RPMI8226 (cell line): Measurements from ENCODE around the gene ABCC3.
"Not testable (repeated sequence)": the region's sequence is repeated elsewhere in the genome, so short reads cannot be mapped to it uniquely, and the experiment has no call there.

Source experiments
- DNase-seq: peaks from one replicate; pipeline ENCODE4 v3.0.0-alpha.2; 2015

ABCC3 gene

DNA sequence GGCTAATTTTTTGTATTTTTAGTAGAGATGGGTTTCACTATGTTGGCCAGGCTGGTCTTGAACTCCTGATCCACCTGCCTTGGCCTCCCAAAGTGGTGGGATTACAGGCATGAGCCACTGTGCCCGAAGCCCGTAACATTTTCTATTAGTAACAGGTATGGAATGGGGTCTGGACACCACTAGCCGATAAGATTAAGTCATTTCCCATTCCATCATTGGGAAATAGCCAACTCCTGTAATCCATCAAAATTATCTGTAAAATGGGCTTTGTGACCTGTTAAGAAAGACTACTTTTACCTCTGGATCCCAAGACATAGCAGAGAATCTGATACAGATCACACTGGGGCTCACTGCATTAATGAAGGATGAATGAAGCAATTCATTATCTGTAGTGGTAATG is 80.8 kb downstream of the ABCC3 start:
- DNase-seq: no peak

DNA sequence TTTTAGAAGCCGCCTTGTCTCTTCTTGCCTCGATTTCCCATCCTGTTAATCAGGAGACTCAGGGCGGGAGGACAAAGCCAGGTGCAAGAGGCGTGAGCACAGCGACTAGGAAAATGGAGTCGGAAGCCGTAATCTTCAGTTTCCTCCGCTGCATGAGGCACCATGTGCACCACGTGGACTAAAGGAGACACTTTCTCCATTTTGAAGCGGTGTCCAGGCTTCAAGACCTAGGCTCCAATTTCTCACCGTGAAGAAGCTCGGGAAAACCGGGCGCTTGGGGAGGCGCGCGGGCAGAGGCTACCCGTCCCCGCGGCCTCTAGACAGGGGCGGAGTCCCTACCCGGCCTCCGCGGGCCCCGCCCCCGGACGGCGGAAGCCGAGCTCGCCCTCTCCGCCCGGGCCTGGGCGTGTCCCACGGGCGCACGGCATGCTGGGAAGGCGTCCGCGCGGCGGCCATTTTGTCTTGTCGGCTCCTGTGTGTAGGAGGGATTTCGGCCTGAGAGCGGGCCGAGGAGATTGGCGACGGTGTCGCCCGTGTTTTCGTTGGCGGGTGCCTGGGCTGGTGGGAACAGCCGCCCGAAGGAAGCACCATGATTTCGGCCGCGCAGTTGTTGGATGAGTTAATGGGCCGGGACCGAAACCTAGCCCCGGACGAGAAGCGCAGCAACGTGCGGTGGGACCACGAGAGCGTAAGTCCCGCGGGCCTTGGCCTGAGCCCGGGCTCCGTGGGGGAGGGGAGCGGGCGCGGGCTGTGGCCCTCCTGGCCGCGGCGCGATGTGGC is 84.7 kb downstream of the ABCC3 start, which contains the start of gene LUC7L3:
LUC7L3 (plus strand) TSS at position 460 of the 780 bp plus-strand sequence; CDS start at position 590, 130 bp downstream.
- peak; percentile 97 for DNase-seq

DNA sequence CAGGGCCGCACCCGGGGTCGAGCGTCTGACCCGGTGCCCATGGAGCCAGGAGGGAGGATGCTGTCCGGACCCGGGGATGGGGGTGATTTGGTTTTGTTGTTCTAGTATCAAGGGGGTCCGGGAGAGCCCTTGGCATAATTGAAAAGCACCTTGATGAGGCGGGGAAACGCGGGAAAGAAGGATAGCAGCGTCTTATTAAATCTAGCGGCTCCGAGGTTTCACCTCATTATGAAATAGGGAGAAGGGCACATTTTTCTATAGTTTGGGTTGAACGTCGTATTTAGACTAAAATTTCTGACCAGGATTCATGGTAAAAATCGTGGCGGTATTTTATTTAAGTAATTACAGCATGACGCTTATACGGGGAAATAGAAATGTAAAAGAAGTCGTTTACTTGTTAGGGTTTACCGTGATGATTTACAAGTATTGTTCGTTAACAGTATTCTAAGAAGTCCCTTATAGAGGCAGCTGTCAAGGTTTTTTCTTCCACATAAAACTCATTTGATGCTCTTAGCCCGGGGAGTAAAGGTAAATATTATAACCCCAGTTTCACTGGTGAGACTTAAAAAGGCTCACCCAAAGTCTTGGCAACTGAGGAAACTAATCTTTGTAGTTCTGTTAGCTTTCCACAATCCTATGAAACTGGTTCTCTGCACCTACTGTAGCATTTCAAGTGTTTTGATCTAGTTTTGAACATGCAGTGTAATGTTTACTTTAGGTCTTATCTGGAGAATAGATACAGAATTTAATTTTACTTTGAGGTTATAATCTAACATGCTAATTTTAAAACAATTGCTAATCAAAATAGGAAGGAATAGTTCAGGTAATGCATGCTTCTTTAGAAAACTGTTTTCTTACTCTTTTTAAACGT is 85.5 kb downstream of the ABCC3 start:
- DNase-seq: no peak

DNA sequence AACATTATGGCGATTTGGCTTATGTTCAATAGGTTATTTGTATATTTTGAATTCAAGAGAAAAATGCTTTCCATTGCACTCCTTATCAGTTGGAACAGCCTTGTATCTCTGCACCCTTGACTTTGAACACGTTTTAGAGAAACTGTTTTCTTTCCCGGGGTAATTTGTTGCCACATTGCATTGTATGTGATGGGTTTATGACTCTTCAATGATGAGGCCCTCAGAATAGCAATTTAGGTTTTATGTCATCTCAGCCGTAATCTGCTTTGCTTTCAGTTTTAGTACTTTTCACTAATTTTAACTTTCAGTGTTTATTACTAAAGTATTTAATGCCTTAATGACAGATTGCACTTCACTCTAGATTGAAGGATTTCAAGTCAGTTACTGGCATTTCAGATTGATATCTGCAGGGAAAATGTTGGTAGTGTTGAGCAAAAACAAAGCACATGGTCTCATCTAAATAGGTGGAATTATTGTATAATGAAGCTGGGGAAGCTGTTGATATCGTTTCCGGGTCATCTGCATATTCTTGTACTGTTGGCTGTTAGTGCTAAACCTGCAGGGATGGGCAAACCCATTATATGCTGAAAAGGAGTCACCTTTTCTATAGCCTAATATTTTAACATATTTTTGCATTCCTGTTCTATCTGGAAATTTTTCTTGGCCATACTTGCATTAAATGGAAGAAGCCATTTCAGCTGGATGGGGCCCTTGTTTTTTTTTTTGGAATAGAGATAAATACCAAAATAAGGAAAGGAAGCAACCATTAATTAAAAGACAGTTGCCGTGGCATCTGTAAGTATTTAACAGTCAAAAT is 86.7 kb downstream of the ABCC3 start:
- peak; percentile 35 for DNase-seq

DNA sequence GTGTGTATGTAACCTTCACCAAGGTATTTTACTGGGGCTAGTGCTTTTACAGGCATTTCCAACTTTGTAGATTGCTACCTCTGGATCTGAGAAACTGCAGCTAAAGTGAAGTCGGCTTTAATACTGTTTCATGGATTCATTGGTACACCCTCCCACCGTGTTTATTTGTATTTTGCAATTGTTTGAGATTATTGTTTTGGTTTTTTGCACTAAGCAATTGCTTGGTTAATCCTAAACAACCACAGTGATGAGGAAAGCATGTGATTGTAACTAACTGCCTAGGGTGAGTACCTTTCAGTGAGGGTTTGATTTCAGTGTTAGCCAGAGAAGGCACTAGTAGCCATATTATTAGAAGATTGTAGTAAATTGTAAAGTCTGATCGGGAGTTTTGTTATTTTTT is 88.1 kb downstream of the ABCC3 start:
- no peak for DNase-seq

DNA sequence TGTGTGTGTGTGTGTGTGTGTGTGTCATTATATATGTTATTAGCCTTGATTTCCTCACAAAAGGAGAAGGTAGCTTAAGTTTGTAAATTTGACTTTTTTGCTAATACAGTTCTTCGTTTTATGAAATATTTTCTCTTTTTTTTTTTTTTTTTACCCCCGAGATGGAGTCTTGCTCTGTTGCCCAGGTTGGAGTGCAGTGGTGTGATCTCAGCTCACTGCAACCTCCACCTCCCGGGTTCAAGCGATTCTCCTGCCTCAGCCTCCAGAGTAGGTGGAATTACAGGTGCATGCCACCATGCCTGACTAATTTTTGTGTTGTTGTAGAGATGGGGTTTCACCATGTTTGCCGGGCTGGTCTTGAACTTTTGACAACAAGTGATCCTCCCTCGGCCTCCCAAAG is 89.9 kb downstream of the ABCC3 start:
- not testable (repeated sequence) for DNase-seq

DNA sequence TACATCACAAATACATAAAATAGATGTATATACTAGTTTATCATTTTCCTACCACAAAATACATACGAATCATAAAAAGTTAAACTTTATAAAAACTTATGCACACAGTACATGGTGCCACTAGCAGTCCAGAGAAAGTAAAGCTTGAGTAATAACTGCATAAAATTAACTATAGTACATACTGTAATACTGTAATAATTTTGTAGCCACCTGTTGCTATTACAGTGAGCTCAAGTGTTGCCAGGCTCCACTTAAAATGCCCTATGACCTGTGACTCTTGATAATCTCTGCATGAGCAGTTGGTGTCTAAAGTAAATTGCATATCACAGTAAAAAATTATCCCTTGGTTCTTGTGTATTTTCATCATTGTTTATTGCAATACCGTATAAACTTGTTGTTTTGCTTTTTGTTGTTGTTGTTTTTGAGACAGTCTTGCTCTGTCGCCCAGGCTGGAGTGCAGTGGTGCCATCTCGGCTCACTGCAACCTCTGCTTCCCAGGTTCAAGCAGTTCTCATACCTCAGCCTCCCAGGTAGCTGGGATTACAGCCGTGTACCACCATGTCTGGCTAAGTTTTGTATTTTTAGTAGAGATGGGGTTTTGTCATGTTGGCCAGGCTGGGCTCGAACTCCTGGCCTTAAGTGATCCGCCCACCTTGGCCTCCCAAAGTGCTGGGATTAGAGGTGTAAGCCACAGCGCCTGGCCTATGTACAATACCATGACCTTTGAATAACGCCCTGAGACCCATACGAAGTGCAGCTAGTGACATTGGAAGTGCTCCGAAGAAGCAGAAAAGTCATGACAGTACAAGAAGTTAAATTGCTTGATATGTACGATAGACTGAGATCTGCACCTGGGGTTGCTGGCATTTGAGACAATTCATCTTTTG is 91.3 kb downstream of the ABCC3 start:
- no peak for DNase-seq

DNA sequence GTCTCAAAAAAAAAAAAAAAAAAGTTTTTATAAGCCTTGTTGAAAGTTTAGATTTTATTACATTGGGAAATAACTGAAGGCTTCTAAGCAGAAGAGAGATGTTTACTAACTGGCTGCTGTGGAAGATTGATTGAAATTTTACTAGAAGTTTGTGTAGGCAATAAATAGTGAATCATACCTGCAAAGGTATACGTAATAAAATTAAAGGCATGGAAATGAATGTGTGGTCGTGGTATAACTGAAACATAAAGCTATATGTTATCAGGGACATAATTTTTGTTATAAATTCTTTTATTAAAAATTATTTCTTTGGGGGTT is 93.4 kb downstream of the ABCC3 start:
- no peak for DNase-seq

DNA sequence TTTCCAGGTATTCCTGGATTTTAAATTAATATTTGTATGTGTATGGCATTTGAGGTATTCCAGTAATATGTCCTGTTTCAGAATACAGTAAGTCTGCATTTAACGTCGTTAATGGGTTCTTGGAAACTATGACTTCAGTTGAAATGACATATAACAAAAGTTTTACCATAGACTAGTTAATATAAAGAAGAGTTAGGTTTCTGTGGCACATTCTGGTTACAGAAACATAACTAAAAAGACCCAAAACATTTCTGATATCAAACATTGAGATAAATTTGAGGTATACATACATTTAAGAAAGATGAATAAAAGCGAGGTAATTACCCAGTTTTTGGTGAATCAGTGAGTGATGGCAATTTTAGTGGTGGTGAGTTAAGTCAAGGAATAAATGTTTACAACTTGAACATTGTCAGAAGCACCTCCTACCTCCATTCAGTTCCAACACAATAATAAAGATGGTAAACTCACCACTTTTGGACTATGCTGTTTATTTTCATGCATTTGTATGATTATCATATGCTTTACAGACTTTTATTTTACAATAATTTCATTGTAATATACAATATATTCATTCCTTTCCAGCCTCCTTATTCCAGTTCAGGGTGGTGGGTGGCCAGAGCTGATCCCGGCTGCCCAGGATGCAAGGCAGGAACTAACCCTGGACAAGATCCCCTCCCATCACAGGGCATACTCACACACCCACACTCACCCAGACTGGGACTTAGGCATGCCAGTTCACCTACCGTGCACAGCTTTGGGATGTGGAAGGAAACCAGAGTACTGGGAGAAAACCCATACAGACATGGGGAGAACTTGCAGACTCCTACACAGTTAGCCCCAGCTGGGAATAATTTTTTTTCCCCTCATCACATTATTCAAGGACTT is 94.4 kb downstream of the ABCC3 start:
- no peak for DNase-seq

DNA sequence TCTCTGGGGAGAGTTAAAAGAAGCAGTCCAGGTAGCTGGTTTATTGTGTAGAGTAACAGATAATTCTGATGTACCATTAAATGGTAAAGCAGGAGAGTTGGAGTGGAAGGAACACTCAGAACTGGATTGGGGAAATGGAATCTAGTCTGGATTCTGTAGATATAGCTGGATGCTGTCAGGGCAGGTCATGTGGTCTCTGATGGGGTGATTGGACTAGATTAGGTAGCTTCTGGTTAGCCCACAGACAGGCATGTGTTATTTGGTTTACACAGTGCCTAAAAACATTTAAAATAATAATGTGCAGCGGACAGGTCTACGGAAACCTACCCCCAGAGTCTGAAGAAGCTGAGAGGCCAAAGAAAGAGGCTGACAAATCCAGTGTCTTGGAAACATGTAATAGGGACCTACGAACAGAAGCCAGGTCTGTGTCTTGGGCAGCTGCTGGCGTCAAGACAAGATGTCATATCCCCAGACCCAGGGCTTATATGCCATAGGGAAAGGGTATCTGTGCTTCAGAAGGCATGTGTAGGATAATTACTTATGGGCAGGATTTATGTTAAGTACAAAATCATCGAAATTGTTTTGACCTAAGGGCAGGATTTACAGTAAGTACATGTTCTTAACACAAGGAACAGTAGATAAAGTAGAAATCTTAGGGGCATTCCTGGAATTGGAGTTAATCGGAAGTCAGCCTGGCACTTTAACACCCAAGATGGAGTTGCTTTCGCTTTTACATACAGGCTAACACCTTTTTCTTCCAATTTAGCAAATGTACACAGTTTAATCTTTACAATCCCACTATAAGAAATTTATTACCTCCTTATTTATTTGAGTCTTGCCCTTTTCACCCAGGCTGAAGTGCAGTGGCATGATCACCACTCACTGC is 97.1 kb downstream of the ABCC3 start:
- no peak for DNase-seq

DNA sequence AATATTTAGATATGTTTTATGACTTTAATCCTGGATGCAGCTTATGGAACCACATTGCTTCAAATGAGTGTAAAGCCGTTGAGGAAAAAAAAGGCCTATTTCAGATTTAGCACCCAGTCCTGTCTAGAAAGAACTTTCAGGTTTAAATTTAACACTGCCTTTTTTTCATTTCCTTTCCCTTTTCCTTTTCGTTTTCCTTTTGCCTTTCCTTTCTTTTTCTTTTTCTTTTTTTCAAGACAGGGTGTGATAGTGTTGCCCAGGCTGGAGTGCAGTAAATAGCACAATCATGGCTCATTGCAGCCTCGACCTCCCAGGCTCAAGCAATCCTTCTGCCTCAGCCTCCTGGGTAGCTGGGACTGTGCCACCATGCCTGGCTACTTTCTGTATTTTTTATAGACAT is 100.6 kb downstream of the ABCC3 start:
- no peak for DNase-seq

DNA sequence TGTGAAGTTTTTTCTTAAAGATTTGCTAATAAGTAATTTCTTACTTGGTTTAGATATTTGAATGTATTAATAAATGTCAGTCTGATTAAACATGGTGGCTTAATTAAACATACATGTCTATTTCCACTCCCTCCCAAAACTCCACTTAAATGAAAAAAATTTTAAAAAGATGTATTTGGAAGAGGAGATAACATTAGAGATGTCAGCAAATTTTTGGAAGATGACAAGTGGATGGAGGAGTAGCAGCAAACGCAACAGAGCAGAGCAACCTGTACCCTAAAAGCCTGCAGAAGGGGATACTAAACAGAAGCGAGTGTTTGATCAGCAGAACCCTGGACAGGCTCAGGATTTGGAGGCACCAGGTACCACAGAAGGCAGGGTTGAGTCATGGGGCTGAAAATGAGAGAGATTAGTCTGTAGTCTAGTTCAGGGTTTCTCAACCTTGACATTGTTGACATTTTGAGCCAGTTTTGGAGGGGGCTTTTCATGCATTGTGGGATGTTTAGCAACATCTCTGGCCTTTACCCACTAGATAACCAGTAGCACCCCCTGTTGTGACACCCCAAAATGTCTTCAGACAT is 102.5 kb downstream of the ABCC3 start:
- DNase-seq: no peak

DNA sequence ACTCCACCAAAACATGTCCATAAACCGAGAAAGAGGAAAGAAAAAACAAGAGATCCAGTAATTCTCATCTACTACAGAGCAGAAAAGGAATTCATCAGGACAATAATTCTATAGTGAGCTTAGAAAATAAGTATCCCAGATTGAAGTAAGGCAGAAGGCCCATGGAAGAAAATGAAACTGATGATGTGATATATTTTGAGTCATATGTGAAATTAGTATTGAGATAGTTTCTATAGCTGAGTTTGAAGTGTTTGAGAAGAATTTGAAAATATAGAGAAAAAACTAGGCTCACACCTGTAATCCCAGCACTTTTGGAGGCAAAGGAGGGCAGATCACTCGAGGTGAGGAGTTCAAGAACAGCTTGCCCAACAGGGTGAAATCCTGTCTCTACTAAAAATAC is 104.4 kb downstream of the ABCC3 start:
- no peak for DNase-seq
